RWPE1 (cell line): ENCODE results near the gene MRPL43.

ENCODE experiments used
- CTCF ChIA-PET: fragments of 350-600 bp; sonication (Branson Sonifier 250); formaldehyde crosslinking; extraction: SDS; loops from one replicate; lab custom pipeline; 2021; lab: Yijun Ruan, JAX
- POLR2A ChIA-PET: fragments of 400-600 bp; formaldehyde crosslinking; extraction: SDS; loops from one replicate; lab custom pipeline; 2020; ENCODE audit warnings: antibody characterized with exemption; ENCODE audit not compliant: low non-redundant PET; lab: Yijun Ruan, JAX
- DNase-seq: peaks from one replicate; pipeline ENCODE4 v3.0.0; 2012; ENCODE audit warnings: low spot score
- H3K27ac ChIP-seq: fragments of 450-650 bp; 2 replicates; pipeline ENCODE4 v1.5.1; 2017
- TF ChIP-seq, protein P1 (sequence below): fragments of 450-650 bp; conservative IDR thresholded peaks from 2 replicates; pipeline ENCODE4 v1.5.1; 2017; ENCODE audit warnings: low read depth, mild to moderate bottlenecking

Gene MRPL43

DNA sequence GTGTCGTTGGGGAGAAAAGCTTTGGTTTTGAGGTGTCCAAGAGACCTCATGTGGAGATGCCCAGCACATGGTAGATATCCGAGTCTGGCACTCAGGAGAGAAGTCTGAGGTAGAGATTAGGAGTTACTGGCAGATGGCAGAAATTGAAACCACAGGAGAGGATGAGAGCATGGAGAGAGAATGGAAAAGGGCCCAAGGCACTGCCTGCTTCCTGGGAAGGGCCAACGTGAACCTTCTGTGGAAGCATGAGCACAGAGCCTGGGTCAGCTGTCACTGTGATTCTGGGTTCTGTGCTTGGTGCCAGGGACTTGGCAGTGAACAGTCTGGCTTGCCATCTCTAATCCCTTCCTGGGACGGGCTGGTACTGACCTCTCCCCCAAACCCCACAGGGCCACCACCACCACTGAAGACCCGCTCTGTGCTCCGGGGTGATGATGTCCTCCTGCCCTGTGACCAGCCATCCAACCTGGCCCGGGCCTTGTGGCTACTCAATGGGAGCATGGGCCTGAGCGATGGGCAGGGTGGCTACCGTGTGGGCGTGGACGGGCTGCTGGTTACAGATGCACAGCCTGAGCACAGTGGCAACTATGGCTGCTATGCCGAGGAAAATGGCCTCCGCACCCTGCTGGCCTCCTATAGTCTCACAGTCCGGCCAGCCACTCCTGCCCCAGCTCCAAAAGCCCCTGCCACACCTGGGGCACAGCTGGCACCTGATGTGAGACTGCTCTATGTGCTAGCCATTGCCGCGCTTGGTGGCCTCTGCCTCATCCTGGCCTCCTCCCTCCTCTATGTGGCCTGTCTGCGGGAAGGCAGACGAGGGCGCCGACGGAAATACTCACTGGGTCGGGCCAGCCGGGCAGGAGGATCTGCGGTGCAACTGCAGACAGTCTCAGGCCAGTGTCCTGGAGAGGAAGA is 4.1 kb downstream of the MRPL43 start:
- POLR2A ChIA-PET, result no interaction called here
- DNase-seq, result no peak
- TF ChIP-seq, protein P1, sequence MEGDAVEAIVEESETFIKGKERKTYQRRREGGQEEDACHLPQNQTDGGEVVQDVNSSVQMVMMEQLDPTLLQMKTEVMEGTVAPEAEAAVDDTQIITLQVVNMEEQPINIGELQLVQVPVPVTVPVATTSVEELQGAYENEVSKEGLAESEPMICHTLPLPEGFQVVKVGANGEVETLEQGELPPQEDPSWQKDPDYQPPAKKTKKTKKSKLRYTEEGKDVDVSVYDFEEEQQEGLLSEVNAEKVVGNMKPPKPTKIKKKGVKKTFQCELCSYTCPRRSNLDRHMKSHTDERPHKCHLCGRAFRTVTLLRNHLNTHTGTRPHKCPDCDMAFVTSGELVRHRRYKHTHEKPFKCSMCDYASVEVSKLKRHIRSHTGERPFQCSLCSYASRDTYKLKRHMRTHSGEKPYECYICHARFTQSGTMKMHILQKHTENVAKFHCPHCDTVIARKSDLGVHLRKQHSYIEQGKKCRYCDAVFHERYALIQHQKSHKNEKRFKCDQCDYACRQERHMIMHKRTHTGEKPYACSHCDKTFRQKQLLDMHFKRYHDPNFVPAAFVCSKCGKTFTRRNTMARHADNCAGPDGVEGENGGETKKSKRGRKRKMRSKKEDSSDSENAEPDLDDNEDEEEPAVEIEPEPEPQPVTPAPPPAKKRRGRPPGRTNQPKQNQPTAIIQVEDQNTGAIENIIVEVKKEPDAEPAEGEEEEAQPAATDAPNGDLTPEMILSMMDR, result no peak
- H3K27ac ChIP-seq, result peak overlapping the region; percentile 19; the same call in 1 of the 2 replicates
- CTCF ChIA-PET, result no interaction called here

DNA sequence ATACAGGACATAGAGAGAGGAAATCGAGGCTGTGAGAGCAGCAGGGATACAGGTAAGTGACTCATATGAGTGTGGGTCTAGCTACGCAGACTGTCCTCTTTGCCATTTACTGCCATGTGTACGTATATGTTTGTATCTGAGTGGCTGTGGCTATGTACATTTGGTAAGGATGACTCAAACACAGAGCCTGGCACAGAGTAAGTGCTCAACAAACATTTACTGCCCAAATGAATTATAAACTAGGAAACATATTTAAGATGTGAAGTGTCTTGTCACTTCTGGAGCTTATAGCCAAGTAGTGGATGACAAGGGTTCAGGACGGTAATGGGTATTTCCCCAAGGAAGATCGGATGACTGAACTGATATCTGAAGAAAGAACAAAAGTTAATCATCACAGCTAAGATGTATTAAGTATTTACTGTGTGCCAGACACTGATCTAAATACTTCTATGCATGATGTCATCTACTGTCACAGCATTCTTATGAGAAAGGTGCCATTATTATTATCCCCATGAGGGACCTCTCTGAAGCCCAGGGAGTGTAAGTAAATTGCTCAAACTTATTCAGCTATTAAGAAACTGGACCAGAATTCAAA is 6.0 kb downstream of the MRPL43 start:
- CTCF ChIA-PET, result interaction anchor here (0.6 to 1.4 kb wide), 2 partner anchors 15 to 33 kb away, joined by 4 read pairs; no protein-coding TSS in a partner anchor
- no peak overlapping the region for H3K27ac ChIP-seq
- TF ChIP-seq, protein P1, result no peak
- POLR2A ChIA-PET, result no interaction called here
- DNase-seq, result no peak

DNA sequence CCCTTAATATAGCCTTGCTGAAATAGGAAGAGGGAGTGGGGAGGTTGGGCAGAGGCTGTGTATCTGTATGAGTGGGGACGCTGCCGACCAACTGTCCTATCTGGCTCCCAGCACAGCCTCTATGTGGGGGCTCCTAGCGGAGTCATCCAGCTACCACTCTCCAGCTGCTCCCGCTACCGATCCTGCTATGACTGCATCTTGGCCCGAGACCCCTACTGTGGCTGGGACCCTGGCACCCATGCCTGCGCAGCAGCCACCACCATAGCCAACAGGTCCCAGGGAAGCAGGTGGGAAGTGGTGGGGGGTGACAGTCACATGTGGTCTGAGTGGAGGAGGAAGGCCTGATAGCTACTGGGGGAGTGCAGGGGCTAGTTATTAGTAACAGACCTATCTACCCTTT is 6.6 kb downstream of the MRPL43 start:
- DNase-seq, result no peak
- CTCF ChIA-PET, result interaction anchor here (1.4 kb wide), 1 partner anchor 34 kb away, joined by 4 read pairs; no protein-coding TSS in a partner anchor
- POLR2A ChIA-PET, result no interaction called here
- TF ChIP-seq, protein P1, result no peak
- no peak overlapping the region for H3K27ac ChIP-seq

DNA sequence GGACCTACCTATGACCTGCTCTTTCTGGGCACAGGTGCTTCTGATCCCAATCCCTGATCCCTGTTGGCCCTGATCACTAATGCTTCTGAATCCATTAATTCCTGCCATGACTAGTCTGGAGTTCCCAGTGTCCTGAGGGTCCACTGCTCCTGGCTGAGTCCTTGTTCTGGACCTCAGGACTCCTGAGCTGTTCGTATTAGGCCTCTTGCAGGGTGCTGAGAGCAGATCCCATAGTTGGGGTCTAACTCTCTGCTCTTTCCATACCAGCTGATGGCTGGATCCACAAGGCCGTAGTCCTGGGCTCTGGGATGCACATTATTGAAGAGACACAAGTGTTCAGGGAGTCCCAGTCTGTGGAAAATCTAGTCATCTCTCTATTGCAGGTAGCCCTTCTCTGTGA is 7.0 kb downstream of the MRPL43 start:
- ChIA-PET POLR2A (no interaction called here), CTCF (interaction anchor here (1.4 kb wide), 1 partner anchor 34 kb away, joined by 4 read pairs; no protein-coding TSS in a partner anchor)
- TF ChIP-seq, protein P1, result no peak
- H3K27ac ChIP-seq, result no peak overlapping the region
- DNase-seq, result no peak

DNA sequence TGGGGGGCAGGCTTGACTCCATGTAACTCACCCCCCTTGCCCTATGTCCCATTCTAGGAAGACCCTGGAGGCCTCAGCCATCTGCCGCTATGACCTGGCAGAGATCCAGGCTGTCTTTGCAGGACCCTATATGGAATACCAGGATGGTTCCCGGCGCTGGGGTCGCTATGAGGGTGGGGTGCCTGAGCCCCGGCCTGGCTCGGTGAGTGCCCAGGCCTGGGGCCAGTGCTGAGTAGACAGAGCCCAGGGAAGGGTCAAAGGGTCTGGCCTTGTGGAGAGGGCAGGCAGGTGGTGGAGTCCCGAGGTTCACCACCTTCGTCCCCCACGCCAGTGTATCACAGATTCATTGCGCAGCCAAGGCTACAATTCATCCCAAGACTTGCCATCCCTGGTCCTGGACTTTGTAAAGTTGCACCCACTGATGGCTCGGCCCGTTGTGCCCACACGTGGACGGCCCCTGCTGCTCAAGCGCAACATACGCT is 7.5 kb downstream of the MRPL43 start:
- TF ChIP-seq, protein P1, result no peak
- no peak for DNase-seq
- no peak overlapping the region for H3K27ac ChIP-seq
- ChIA-PET CTCF (no interaction called here), POLR2A (no interaction called here)

DNA sequence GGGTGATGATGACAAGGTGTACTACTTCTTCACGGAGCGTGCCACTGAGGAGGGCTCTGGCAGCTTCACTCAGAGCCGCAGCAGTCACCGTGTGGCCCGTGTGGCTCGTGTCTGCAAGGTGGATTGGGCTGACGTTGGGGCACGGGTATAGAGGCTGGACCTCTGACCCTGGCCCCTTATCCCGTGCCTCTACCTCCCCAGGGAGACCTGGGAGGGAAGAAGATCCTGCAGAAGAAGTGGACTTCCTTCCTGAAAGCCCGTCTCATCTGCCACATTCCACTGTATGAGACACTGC is 8.4 kb downstream of the MRPL43 start:
- H3K27ac ChIP-seq, result no peak overlapping the region
- ChIA-PET CTCF (no interaction called here), POLR2A (no interaction called here)
- TF ChIP-seq, protein P1, result no peak
- no peak for DNase-seq
